ENCODE results near the gene ZNF683. TPM values are rescaled to one million over a fixed set of nuclear protein-coding genes. Genes with fewer than 3 reads are reported as not detected.

The ZNF683 gene
- total RNA-seq, 3 donors from 2014 or later = 0.48 to 0.59 TPM; not detected in 1

GRCh38 chr1:26340047-26340481, 32.5 kb downstream of the ZNF683 start:
- no peaks in the 10 kb centered on the region for H3K4me1 ChIP-seq
- no peak overlapping the region for H3K27ac ChIP-seq
- intact Hi-C loops (cut with DNase I; ENCODE audit: low total_unique reads) = no loop called here
- no peak overlapping the region for H3K4me3 ChIP-seq
- H3K9me3 ChIP-seq = no peaks in the 10 kb centered on the region
- DNase-seq (ENCODE audit: low spot score in 2 of 2) = no peak
- H3K36me3 ChIP-seq = no peaks in the 10 kb centered on the region
- no peaks in the 10 kb centered on the region for H3K27me3 ChIP-seq
- no peak for TF ChIP-seq POLR2AphosphoS5 (IDR thresholded peaks at IDR 0.05)
- TF ChIP-seq CTCF (IDR thresholded peaks at IDR 0.05) = no peak
- TF ChIP-seq POLR2A (IDR thresholded peaks at IDR 0.05) = no peak

GRCh38 chr1:26338670-26339069, 33.9 kb downstream of the ZNF683 start:
- no peak overlapping the region for H3K4me3 ChIP-seq
- no peaks in the 10 kb centered on the region for H3K36me3 ChIP-seq
- H3K4me1 ChIP-seq = no peaks in the 10 kb centered on the region
- no peak for DNase-seq (ENCODE audit: low spot score in 2 of 2)
- no peak overlapping the region for H3K27ac ChIP-seq
- intact Hi-C loops (cut with DNase I; ENCODE audit: low total_unique reads) = no loop called here
- H3K27me3 ChIP-seq = no peaks in the 10 kb centered on the region
- H3K9me3 ChIP-seq = no peaks in the 10 kb centered on the region
- no peak for TF ChIP-seq CTCF (IDR thresholded peaks at IDR 0.05)
- no peak for TF ChIP-seq POLR2AphosphoS5 (IDR thresholded peaks at IDR 0.05)
- TF ChIP-seq POLR2A (IDR thresholded peaks at IDR 0.05) = no peak

GRCh38 chr1:26337625-26338024, 34.9 kb downstream of the ZNF683 start:
- Histone ChIP-seq H3K36me3 (no peaks in the 10 kb centered on the region), H3K4me1 (no peaks in the 10 kb centered on the region), H3K4me3 (no peak overlapping the region), H3K27me3 (no peaks in the 10 kb centered on the region), H3K27ac (no peak overlapping the region), H3K9me3 (no peaks in the 10 kb centered on the region)
- TF ChIP-seq POLR2A (IDR thresholded peaks at IDR 0.05) = no peak
- no peak for TF ChIP-seq CTCF (IDR thresholded peaks at IDR 0.05)
- DNase-seq (ENCODE audit: low spot score in 2 of 2) = no peak
- intact Hi-C loops (cut with DNase I; ENCODE audit: low total_unique reads) = no loop called here

GRCh38 chr1:26337206-26337535, 35.4 kb downstream of the ZNF683 start:
- Histone ChIP-seq H3K27me3 (no peaks in the 10 kb centered on the region), H3K9me3 (no peaks in the 10 kb centered on the region), H3K27ac (no peak overlapping the region), H3K4me3 (no peak overlapping the region), H3K4me1 (no peaks in the 10 kb centered on the region), H3K36me3 (no peaks in the 10 kb centered on the region)
- TF ChIP-seq CTCF (IDR thresholded peaks at IDR 0.05) = no peak
- no peak for TF ChIP-seq POLR2A (IDR thresholded peaks at IDR 0.05)
- no peak for TF ChIP-seq POLR2AphosphoS5 (IDR thresholded peaks at IDR 0.05)
- intact Hi-C loops (cut with DNase I; ENCODE audit: low total_unique reads) = no loop called here
- DNase-seq (ENCODE audit: low spot score in 2 of 2) = no peak

GRCh38 chr1:26336477-26337205, 35.9 kb downstream of the ZNF683 start:
- Histone ChIP-seq H3K27ac (no peak overlapping the region), H3K27me3 (no peaks in the 10 kb centered on the region), H3K36me3 (no peaks in the 10 kb centered on the region), H3K9me3 (no peaks in the 10 kb centered on the region), H3K4me1 (no peaks in the 10 kb centered on the region), H3K4me3 (peak overlapping the region; percentile 34 to 70 (median 61))
- TF ChIP-seq POLR2A (IDR thresholded peaks at IDR 0.05) = no peak
- no peak for TF ChIP-seq CTCF (IDR thresholded peaks at IDR 0.05)
- TF ChIP-seq POLR2AphosphoS5 (IDR thresholded peaks at IDR 0.05) = no peak
- peak; percentile 88 for DNase-seq (ENCODE audit: low spot score in 2 of 2)
- intact Hi-C loops (cut with DNase I; ENCODE audit: low total_unique reads) = no loop called here
